ENCODE measurements around the gene ZNF101.
"Not testable (repeated sequence)": the region's sequence is repeated elsewhere in the genome, so short reads cannot be mapped to it uniquely, and the experiment has no call there.

The ZNF101 gene

DNA sequence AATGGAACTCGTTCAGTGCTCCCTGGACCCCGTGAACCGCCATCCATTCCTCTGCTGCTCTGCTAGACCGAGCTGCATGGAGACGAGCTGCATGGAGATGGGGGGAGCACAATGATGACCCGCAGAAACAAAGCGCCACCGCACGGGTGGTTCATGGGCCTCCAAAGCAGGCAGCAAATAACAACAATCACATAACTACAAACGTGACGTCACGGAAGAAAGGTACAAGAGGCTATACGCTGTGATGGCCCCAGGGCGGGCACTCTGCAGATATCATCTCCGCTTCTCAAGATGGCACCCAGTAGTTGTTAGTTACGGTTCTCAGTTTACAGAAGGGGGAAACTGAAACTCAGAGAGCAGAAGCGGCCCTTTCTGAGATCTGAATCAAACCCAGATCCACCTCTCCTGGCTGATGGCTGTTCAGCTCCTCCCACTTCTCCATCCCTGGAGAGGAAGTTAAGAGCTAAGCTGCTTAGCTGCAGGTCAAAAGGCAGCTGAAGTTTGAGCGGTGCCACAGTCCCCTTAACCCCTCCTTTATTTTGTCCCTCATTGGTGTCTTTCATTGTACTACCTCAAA lies 6.9 kb upstream of the ZNF101 start:
- no peak for DNase-seq (ENCODE audit: low read depth)

DNA sequence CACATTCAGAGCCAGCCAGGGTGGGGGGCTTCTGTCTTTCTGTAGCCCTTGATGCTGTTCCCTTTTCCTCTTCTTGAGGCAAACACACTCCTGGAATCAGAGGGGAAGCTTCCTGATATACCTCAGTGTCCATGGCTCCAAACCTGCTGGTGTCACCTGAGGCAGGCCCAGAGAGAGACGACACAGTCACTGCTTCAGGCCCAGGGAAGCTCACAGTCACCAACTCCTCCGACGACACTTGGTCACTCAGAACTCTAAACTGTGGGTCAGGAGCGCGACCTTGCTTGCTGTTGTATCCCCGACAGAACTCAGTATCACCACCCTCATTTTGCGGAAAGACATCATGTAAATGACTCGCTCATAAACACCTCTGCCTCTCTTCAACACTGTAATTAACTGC lies 6.3 kb upstream of the ZNF101 start:
- no peak for DNase-seq (ENCODE audit: low read depth)

DNA sequence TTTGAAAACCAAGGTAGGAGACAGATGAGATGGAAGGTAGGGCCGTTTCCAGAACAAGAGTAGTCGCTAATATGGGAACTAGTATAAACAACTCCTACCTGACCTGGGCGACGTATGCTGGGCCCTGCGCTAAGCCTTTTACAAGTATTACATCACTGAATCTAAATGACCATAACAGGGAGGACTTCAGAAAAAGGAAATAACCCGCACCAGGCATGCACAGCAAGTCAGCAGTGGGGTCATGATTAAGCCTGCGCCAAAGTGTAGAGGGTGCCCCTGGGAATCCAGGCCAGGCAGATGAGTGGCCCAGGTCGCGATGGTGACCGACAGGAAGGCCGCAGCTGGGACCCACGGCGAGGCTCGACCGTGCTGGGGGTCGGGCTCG lies 5.8 kb upstream of the ZNF101 start:
- no peak for DNase-seq (ENCODE audit: low read depth)

DNA sequence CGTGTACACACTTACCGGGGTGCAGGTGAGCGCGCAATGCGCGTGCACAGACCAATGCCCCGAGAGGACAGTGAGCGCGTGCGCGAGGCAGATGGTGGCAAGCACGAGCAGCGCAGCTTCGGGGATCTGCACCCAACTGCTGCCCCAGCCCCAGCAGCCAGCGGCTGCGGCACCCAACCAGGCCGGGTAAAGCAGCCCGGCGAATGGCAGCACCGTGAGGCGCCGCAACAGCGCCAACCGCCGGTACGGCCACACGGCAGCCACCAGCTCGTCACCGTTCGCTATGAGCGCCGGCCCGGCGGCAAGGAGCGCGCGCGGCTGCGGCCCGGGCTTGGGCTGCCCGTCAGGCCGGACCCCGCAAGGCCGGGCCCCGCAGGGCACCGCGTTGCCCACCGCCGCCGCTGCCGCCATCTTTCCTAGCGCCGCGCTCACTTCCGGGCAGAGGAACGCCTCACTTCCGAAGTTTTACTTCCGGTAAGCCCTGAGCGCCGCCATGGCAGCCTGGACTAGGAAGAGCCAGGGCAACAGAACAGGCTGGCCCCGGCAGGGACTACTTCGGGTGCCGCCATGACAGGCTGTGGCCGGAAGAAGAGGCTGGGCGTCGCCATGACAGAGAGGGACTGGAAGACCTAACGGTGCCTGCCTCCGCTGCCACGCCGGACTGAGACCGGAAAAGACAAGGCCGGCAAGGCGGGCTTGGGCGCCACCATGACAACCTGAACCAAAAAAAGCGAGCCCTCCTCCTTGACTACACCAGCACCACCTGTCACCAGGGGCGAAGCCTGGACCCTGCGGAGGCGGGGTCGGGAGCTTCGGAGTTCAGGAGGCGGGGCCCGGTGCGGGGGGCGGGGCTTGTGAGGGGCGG lies 5.2 kb upstream of the ZNF101 start, which contains the start of gene ATP13A1:
TSS of gene ATP13A1 (minus strand) at position 421 of the 865 bp plus-strand sequence. CDS start at position 411, 10 bp downstream.
- DNase-seq (ENCODE audit: low read depth) = peak; percentile 83

DNA sequence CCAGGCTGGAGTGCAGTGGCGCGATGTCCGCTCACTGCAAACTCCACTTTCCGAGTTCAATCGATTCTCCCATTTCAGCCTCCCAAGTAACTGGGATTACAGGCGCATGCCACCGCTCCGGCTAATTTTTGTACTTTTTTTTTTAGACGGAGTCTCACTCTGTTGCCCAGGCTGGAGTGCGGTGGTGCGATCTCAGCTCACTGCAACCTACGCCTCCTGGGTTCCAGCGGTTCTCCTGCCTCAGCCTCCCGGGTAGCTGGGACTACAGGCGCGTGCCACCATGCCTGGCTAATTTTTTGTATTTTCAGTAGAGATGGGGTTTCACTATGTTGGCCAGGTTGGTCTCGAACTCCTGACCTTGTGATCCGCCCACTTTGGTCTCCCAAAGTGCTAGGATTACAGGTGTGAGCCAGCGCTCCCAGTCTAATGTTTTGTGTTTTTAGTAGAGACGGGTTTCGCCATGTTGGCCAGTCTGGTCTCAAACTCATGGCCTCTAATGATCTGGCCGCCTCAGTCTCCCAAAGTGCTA lies 3.2 kb upstream of the ZNF101 start:
- DNase-seq (ENCODE audit: low read depth) = not testable (repeated sequence)

DNA sequence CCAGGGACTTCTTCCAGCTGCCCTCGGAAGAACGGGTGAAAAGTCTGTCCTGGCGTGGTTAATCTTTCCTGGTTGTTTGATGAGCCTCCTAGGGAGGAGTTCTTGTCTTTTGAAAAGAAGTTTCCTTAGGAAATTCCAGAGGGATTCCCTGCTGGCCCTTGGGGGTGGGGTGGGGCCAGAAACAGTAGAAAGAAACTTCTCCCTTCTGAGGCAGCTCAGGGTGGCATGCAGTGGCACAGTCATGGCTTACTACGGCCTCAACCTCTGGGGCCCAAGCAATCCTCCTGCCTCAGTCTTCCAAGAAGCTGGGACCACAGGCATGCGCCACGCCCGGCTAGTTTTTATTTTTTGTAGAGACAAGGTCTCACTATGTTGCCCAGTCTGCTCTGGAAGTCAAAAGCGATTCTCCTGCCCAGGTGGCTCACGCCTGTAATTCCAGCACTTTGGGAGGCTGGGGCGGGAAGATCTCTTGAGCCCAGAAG lies 1.5 kb downstream of the ZNF101 start:
- no peak for DNase-seq (ENCODE audit: low read depth)

DNA sequence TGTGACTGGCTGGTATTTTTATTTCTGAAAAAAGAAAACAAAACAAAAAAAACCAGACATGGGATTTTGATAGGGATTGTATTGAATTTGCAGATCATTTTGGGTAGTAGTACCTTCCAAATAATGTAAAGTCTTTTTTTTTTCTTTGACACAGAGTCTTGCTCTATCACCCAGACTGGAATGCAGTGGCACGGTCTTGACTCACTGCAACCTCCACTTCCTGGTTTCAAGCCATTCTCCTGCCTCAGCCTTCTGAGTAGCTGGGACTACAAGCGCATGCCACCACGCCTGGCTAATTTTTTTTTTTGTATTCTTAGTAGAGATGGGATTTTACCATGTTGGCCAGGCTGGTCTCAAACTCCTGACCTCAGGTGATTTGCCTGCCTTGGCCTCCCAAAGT lies 4.2 kb downstream of the ZNF101 start:
- no peak for DNase-seq (ENCODE audit: low read depth)

DNA sequence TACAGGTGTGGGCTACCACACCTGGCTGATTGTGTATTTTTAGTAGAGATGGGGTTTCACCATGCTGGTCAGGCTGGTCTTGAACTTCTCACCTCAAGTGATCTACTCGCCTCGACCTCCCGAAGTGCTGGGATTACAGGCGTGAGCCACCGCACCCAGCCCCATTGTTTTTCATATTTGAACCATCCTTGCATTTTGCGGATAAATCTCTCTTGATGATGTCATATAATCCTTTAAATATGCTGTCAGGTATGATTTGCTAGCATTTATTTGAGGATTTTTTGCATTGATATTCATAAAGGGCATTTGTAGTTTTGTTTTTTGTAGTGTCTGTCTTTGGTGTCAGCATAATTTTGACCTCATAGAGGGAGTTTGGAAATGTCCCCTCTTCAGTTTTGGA lies 5.7 kb downstream of the ZNF101 start:
- DNase-seq (ENCODE audit: low read depth) = no peak

DNA sequence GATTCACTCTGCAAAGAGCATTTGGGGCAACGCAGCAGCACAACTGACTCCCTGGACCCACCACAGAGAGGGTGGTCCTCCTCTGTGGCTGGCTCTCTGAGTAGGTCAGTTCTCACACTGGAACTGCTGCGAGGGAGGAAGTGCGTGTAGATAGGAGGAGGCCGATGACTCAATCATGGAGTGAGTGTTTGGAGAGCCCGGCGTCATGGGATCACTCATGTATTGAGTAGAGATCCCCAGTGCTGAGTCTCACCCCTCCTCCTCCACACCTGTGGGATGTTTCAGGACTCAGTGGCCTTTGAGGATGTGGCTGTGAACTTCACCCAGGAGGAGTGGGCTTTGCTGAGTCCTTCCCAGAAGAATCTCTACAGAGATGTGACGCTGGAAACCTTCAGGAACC lies 8.9 kb downstream of the ZNF101 start:
- no peak for DNase-seq (ENCODE audit: low read depth)

DNA sequence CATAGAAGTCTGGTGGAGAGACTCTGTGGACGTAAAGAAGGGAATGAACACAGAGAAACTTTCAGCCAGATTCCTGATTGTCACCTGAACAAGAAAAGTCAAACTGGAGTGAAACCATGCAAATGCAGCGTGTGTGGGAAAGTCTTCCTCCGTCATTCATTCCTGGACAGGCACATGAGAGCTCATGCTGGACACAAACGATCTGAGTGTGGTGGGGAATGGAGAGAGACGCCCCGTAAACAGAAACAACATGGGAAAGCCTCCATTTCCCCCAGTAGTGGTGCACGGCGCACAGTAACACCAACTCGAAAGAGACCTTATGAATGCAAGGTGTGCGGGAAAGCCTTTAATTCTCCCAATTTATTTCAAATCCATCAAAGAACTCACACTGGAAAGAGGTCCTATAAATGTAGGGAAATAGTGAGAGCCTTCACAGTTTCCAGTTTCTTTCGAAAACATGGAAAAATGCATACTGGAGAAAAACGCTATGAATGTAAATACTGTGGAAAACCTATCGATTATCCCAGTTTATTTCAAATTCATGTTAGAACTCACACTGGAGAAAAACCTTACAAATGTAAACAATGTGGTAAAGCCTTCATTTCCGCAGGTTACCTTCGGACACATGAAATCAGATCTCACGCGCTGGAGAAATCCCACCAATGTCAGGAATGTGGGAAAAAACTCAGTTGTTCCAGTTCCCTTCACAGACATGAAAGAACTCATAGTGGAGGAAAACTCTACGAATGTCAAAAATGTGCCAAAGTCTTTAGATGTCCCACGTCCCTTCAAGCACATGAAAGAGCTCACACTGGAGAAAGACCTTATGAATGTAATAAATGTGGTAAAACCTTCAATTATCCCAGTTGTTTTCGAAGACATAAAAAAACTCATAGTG lies 10.8 kb downstream of the ZNF101 start:
- no peak for DNase-seq (ENCODE audit: low read depth)

DNA sequence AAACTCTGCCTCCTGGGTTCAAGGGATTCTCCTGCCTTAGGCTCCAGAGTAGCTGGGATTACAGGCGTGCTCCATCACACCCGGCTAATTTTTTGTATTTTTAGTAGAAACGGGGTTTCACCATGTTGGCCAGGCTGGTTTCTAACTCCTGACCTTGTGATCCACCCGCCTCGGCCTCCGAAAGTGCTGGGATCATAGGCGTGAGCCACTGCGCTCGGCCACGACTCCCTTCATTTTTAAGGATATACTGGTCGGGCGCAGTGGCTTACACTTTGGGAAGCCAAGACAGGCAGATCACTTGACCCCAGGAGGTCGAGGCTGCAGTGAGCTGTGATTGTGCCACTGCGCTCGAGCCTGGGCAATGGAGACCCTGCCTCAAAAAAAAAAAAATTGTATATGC lies 17.5 kb downstream of the ZNF101 start:
- not testable (repeated sequence) for DNase-seq (ENCODE audit: low read depth)

DNA sequence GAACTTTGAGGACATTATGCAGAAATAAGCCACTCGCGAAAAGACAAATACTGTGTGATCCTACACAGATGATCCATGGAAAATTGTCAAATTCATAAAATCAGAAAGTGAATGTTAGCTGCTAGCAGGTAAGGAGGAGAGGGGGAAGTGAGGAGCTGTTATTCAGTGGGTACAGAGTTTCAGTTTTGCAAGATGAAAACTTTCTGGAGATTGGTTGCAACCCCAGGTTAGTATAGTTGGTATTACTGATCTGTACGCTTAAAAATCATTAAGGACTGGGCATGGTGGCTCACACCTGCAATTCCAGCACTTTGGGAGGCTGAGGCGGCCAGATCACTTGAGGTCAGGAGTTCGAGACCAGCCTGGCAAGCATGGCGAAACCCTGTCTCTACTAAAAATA lies 17.9 kb downstream of the ZNF101 start:
- DNase-seq (ENCODE audit: low read depth) = no peak

DNA sequence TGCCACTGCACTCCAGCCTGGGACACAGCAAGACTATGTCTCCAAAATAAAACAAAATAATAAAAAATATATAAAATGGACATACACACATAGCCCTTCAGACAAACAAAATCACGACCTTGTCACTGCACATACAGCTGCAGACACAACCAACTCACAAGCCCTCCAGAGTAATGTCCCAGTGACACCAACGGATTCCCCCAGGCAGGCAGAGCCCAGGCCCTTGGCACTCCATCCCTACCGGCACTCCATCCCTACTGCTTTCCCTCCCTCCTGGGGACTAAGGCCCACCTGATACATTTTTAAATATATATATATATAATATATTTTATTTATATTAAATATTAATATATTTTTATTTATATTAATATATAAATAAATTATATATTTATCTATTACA lies 18.5 kb downstream of the ZNF101 start:
- no peak for DNase-seq (ENCODE audit: low read depth)

DNA sequence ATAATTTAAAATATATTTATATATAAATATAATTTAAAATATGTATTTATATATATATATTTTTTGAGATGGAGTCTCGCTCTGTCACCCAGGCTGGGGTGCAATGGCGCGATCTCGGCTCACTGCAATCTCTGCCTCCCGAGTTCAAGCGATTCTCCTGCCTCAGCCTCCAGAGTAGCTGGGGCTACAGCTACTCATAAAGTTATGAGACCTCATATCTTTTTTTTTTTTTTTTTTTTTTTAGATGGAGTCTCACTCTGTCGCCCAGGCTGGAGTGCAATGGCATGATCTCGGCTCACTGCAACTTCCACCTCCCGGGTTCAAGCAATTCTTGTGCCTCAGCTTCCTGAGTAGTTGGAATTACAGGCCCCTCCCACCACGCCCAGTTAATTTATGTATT lies 20.4 kb downstream of the ZNF101 start:
- not testable (repeated sequence) for DNase-seq (ENCODE audit: low read depth)

DNA sequence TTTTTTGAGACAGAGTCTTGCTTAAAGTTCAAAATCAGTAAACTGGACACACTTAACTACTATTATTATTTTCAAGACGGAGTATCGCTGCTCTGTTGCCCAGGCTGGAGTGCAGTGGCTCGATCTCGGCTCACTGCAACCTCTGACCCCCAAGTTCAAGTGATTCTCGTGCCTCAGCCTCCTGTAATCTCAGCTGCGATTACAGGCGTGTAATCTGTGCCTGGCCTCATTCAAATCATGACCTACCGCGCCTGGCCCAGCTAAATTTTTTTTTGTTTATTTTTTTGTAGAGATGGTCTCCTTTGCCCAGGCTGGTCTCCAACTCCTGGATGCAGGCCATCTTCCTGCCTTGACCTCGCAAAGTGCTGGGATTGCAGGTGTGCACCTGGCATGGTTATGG lies 23.0 kb downstream of the ZNF101 start:
- no peak for DNase-seq (ENCODE audit: low read depth)

DNA sequence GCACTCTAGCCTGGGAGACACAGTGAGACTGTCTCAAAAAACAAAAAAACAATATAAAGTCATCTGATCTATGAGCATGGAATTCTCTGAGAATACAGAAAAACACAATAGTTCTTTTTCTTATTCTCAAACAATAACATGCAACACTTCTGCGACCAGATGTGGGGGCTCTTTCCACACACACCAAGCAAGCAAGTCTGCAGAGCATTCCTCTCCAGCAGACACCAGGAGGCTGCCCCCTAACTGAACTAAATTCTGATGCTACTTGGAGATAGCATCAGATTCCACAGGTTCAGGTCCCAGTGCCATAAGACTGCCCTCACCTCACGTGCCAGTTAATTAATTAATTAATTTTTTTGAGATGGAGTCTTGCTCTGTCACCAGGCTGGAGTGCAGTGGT lies 27.7 kb downstream of the ZNF101 start:
- DNase-seq (ENCODE audit: low read depth) = no peak

DNA sequence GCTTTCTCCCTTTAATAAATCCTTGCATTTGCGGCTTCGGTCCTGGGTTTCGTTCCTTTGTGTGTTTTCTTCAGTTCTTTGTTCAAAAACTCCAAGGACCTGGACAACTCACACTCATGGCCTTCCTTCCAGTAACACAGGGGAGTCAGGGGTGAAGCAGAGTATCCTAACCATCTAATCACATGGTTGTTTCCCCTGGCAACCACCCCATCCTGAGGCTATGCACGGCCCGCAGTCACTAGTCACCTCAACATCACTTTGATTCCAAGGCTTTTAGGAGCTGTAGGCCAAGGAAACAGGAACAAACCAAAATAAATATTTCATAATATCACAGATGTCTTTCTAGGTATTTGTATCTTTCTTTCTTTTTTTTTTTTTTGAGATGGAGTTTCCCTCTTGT lies 28.9 kb downstream of the ZNF101 start:
- no peak for DNase-seq (ENCODE audit: low read depth)

DNA sequence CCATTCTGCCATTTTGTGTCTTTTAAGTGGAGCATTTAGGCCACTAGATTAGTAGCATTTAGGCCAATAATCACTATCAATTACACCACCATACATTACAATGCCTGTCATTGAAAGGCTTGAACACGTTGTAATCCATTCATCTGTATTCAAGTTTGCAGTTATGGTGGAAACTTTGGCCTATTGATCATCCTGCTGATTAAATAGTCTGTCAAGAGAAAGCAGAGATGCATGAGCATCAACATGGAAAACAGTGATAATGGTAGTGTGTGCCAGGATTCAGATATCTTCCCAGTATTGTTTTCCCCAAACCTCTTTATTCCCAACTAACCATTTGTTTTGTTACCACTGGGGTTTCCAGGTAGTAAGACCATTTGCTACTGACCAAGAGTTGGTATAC lies 31.9 kb downstream of the ZNF101 start:
- not testable (repeated sequence) for DNase-seq (ENCODE audit: low read depth)

DNA sequence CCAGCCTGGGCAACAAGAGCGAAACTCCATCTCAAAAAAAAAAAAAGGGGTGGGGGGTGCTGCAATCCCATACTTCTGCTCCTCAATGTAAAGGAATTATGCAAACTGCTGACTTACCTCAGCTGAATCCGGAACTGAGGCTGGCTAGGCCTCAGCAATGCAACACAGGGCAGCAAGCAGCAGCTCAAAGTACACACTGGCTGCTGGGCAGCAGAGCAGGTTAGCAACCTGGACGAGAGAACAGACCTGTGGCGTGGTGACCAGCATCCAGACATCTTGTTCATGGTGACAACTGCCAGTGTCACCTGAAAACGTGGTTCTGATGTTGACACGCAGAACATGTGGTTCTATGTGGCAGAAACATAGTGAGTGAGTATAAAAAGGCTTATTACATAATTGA lies 36.2 kb downstream of the ZNF101 start:
- no peak for DNase-seq (ENCODE audit: low read depth)

DNA sequence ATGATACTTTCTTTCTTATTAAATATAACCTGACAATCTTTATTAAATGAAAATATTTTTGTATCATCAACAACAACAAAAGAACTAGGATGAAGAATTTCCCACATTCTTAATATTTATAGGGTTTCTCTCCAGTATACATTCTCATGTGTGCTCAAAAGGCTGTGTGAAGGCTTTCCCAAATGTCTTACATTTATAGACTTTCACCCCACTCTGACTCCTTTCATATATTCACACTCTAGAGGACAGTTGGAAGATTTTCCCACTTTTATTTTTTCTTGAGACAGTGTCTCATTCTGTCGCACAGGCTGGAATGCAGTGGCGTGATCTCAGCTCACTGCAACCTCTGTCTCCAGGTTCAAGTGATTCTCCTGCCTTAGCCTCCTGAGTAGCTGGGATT lies 41.9 kb downstream of the ZNF101 start:
- no peak for DNase-seq (ENCODE audit: low read depth)

DNA sequence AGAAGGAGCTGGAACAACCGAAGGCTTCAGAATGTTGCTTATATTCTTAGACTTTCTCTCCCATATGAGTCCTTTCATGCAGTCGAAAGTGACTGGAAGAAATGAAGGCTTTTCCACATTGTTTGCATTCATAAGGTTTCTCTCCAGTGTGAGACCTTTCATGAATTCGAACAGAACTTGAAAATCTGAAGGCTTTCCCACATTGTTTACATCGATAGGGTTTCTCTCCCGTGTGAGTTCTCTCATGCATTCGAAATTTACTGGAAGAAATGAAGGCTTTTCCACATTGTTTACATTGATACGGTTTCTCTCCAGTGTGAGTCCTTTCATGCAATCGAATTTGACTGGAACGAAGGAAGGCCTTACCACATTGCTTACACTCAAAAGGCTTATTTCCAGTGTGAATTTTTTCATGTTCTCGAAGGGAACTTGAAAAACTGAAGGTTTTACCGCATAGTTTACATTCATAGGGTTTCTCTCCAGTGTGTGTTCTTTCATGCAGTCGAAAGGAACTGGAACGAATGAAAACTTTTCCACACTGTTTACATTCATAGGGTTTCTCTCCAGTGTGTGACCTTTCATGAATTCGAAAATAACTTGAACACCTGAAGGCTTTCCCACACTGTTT lies 42.8 kb downstream of the ZNF101 start:
- DNase-seq (ENCODE audit: low read depth) = no peak

Data from non-pigmented ciliary epithelial cell (primary cell).